ENCODE measurements around the gene SIRT1.
A peak's percentile ranks its signal among the peaks of the same experiment; 100 is the strongest.
"Not testable (repeated sequence)": the region's sequence is repeated elsewhere in the genome, so short reads cannot be mapped to it uniquely, and the experiment has no call there.

Gene SIRT1

DNA sequence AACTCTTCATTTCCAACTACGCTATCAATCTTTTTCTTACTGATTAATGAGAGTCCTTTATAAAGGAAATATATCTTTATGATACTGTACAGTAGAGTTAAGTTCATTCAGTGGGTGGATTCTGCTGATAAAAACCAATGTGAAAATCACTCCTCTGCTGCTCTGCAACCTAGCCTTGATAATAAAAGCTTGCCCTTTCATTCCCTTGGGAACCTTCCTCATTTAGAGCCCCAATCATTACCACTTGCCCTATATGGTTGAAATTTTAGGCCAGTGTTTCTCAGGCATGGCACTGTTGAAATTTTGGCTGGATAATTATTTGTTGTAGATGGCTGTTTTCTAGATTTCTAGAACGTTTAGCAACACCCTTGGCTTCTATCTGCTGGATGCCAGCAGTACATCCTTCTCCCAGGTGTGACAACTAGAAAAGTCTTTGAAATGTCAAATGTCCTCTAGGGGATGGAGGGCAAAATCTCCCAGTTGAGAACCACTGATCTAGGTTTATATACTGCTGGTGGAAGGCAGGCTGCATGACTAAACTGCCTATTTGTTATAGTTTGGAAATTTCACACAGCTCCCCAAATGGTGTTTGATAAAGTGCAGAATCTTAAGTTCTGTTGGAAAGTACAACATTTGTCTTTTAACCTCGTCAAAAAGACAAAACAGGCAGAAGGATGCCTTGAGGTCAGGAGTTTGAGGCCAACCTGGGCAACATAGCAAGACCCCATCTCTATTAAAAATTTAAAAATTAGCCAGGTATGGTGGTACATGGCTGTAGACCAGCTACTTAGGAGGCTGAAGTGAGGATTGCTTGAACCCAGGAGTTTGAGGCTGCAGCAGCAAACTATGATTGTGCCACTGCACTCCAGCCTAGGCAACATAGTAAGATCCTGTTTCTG is 8.9 kb upstream of the SIRT1 start:
- DNase-seq (ENCODE audit: low read depth in 2 of 2): no peak

DNA sequence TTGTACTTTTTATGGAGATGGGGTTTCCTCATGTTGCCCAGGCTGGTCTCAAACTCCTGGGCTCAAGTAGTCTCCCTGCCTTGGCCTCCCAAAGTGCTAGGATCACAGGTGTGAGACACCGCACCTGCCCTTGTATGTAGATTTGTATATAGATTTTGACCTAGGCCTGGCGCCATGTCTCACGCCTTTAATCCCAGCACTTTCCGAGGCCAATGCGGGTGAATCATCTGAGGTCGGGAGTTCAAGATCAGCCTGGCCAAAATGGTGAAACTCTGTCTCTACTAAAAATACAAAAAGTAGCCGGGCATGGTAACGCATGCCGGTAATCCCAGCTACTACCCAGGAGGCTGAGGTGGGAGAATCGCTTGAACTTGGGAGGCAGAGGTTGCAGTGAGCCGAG is 7.0 kb upstream of the SIRT1 start:
- DNase-seq (ENCODE audit: low read depth in 2 of 2): not testable (repeated sequence)

DNA sequence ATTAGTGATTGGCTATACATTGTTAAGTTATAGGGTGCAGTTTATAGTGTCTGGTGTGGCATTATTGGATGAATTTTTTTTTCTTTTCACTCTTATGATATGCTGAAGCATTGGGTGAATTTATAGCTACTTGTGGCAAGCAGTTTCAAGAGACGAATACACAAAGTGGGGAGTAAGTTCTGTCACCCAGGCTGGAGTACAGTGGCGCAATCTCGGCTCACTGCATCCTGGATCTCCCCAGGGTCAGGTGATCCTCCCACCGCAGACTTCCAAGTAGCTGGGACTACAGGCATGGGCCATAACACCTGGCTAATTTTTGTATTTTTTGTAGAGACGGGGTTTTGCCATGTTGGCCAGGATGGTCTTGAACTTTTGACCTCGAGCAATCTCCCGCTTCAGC is 6.3 kb upstream of the SIRT1 start:
- DNase-seq (ENCODE audit: low read depth in 2 of 2): no peak

DNA sequence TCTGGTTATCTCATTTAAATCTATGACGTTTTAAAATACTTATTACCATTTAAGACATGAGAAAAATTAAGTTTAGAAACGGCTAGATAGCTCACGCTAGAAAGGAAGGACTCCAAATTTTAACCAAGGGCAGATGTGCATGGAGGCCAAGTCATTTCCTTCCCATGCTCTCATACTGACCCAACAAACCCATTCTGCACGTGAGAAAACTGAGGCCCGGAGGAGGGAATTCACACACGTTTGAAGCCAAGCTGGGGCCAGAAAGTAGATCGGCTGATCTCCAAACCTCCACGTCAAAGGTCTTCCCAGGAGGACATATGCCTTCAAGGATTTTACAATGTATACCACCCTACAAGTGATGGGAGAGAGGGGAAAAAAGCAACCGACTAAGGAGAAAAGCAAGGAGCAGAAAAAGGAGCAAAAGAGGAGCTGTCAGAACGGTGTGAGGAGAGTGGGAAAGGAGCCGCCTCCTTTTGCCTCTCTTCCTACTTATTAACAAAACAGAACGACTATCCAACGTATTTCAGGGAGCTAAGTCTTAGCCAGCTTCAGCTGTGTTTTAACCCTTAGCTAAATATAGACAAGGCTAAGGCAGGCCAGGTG is 645 bp upstream of the SIRT1 start:
- no peak for DNase-seq (ENCODE audit: low read depth in 2 of 2)

DNA sequence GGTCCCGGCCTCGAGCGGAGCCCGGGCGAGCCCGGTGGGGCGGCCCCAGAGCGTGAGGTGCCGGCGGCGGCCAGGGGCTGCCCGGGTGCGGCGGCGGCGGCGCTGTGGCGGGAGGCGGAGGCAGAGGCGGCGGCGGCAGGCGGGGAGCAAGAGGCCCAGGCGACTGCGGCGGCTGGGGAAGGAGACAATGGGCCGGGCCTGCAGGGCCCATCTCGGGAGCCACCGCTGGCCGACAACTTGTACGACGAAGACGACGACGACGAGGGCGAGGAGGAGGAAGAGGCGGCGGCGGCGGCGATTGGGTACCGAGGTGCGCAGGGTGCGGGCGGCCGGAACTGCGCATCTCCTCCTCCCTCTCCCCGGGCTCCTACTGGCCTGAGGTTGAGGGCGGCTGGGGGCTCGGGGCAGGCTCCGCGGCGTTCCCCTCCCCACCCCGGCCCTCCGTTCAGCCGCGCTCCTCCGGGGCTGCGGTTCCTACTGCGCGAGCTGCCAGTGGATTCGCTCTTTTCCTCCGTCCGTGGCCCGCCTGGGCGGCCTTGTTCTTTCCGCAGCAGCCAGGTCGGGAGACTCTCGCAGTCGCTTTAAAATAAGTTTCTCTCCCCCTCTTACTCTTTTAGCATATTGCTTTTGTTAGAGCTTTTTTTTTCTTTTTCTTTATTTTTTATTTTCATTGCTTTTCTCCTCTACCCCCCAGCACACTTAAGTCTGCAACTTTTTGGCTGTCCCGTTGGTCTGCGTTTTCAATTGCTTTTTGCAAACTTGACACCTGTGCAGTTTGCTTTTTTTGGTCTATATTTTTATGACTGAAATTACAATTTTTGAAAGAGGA is 600 bp downstream of the SIRT1 start:
- peak; percentile 60 to 63 for DNase-seq (ENCODE audit: low read depth in 2 of 2)

DNA sequence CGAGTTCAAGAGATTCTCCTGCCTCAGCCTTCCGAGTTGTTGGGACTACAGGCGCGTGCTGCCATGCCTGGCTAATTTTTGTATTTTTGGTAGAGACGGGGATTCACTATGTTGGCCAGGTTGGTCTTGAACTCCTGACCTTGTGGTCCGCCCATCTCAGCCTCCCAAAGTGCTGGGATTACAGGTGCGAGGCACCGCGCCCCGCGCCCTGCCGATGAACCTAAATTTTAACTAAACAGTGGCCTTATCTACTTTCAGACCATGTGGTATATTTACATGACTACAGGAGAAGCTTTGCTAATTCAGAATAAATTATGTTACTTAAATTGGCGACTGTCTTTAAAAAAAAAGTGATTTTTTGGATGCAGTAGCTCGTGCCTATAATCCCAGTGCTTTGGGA is 9.2 kb downstream of the SIRT1 start:
- no peak for DNase-seq (ENCODE audit: low read depth in 2 of 2)

DNA sequence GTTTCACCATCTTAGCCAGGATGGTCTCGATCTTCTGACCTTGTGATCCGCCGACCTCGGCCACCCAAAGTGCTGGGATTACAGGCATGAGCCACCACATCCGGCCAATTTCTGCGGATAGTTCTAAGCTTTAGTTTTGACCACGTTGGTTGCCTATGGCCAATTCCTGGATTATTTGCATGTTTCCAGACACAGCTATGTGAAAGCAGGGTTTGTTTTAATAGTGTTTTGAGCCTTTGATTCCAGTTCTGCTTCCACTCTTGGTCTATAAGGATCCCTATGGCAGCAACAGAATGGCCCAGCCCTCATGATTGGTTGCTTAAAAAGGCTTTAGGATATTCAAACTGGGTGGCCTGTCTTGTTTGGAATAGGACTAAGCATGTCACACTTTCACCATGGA is 19.1 kb downstream of the SIRT1 start:
- DNase-seq (ENCODE audit: low read depth in 2 of 2): no peak

DNA sequence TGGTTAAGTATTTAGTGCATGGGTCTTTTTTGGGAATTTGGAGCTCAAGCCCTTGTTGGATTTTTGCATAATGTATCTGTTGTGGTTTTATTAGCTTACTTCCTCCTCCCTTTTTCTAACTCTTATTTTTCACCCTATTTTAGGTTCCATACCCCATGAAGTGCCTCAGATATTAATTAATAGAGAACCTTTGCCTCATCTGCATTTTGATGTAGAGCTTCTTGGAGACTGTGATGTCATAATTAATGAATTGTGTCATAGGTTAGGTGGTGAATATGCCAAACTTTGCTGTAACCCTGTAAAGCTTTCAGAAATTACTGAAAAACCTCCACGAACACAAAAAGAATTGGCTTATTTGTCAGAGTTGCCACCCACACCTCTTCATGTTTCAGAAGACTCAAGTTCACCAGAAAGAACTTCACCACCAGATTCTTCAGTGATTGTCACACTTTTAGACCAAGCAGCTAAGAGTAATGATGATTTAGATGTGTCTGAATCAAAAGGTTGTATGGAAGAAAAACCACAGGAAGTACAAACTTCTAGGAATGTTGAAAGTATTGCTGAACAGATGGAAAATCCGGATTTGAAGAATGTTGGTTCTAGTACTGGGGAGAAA is 28.0 kb downstream of the SIRT1 start:
- no peak for DNase-seq (ENCODE audit: low read depth in 2 of 2)

DNA sequence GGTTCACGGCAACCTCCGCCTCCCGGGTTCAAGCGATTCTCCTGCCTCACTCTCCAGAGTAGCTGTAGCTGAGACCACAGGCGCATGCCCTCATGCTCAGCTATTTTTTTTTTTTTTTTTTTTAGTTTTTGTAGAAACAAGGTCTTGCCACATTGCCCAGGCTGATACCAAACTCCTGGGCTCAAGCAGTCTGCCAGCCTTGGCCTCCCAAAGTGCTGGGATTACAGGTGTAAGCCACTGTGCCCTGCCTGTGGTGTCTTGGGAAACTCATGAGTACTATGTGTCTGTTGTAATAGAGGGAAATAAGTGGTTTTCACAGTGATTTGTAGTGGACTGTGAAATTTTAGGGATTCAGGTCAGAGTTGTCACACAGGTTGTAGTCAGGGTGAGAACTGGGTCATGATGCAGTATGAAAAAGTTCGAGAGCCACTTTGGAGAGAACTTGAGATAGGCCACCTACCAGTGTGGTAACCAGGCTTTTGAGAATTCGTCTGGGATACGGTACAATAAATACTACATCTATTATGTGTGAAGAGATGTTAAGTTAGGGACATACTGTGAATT is 30.4 kb downstream of the SIRT1 start:
- DNase-seq (ENCODE audit: low read depth in 2 of 2): no peak

DNA sequence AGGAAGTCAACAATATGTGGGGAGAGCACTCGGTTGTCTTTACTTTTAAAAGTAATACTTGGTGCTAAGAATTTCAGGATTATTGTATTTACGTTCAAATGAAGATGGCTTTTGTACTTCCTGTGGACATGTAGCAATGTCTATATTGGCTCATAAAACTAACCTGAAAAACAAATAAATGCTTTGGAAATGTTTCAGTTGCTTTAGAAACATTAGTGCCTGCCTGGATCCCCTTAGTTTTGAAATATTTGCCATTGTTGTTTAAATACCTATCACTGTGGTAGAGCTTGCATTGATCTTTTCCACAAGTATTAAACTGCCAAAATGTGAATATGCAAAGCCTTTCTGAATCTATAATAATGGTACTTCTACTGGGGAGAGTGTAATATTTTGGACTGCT is 32.7 kb downstream of the SIRT1 start:
- DNase-seq (ENCODE audit: low read depth in 2 of 2): no peak

DNA sequence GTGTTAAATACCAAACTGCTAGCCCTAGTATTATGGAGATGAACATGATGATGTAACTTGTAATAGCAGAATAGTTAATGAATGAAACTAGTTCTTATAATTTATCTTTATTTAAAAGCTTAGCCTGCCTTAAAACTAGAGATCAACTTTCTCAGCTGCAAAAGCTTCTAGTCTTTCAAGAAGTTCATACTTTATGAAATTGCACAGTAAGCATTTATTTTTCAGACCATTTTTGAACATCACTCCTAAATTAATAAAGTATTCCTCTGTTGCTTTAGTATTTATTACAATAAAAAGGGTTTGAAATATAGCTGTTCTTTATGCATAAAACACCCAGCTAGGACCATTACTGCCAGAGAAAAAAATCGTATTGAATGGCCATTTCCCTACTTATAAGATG is 33.2 kb downstream of the SIRT1 start:
- no peak for DNase-seq (ENCODE audit: low read depth in 2 of 2)

DNA sequence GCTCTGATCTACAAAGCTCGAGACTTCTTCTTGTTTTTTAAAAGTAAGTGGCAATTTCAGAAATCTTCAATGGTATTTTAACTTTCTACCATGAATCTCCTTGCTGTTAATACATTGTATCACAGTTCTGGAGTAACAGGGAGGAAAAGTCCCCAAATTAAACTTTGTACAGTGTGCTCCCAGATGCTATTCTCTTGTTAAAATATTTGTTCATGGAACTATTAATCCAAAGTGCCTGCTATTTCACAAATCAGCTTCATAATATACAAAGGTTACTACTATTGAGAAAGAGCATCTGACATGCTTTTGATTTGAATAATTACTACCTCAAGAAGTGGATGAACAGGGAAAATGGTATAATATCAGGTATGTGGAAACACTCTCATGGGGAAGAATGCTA is 36.6 kb downstream of the SIRT1 start:
- no peak for DNase-seq (ENCODE audit: low read depth in 2 of 2)

DNA sequence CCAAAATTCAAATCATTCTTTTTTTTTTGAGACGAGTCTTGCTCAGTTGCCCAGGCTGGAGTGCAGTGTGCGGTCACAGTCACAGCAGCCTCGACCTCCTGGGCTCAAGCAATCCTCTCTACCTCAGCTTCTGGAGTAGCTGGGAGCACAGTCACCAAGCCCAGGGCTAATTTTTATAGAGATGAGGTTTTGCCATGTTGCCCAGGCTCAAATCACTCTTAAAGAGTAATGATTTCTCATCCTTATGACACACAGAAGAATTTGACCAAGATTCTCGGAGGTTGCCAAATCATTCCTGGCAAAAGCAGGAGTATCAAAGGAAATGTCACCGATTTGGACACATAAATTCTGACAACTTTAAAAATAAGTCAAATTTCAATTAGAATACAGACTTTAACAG is 39.1 kb downstream of the SIRT1 start:
- no peak for DNase-seq (ENCODE audit: low read depth in 2 of 2)

DNA sequence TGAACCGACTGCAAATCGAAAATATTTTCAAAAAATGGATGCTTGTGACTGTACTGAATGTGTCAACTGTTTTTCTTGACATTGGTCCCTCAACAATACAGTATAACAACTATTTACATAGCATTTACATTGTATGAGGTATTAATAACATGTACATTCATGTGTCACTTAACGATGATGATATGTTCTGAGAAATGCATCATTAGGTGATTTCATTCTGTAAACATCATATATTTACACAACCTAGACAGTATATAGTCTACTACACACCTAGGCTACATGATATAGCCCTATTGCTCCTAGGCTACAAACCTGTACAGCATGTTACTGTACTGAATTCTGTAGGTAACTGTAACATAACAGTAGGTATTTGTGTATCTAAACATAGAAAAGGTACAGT is 39.7 kb downstream of the SIRT1 start:
- DNase-seq (ENCODE audit: low read depth in 2 of 2): no peak

DNA sequence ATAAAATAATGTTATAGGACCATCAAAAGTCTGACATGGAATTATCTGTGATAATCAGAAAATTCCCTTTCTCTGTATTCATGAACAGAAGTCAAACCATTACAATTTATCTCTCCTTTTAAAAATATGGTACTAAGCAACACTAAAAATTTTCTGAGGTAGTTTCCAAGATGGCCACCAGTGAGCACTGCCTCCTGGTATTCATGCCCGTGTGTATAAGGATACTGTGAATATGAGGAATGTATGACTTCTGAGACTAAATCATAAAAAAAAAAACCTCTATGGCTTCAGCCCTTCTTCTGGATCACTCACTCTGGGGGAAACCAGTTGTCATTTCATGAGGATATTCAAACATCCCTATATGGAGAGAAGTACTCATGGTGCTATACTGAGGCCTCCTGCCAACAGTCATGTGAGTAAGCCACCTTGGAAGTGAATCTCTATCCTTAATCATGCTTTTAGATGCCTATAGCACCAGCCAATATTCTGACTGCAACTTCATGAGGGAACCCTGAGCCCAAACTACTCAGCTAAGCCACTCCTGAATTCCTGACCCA is 41.1 kb downstream of the SIRT1 start:
- DNase-seq (ENCODE audit: low read depth in 2 of 2): no peak

DNA sequence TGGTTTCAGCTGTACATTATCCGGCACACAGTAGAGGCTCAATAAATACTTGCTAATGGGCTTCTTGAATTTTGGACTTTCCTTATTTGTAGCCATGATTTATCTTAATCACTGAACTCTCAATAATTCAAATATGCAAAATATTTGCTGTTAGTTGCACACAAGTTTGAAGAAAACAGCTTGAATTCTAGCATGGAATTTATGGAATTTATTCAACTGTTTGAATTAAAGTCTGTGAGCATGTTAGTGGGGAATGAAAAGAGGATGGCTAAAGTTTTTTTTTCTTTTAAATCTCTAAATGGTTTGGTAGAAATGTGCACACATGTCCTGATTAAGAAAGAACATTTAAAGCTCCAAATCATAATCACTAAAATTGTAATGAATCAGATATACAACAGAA is 42.5 kb downstream of the SIRT1 start:
- DNase-seq (ENCODE audit: low read depth in 2 of 2): no peak

DNA sequence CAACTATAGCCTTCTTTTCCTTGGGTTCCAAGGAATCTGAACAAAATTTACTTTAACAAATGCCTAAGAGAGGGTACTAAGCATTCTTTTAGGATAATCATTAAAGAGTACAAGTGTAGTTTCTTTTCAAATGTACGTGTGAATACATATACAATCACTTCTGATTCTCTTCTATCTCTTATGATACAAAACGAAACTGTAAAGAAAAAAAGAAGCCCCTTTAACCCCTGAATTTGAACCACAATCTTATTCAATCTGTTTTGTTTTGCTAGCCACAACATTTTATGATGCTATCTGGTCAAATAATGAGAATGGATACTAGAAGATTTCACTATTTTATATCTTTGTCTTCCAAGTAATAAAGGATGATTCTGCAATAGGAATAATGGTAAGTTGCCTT is 48.7 kb downstream of the SIRT1 start:
- no peak for DNase-seq (ENCODE audit: low read depth in 2 of 2)

DNA sequence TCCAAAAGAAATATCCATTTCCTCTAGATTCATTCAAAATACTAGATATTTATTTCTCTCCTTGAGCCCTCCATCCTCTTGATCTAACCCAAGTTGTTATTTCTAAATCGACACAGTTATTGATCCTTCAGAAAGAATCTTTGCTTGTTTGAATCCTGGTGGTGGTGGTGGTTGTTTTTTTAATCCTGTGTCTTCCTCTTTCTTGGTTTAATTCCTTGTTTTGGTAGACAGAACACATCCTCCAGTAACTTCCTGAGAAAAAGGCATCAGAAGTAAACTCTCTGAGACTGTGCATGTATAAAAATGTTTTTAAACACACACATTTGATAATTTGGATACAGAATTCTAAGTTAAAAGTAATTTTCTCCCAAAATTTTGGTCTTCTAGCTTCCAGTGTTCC is 49.9 kb downstream of the SIRT1 start:
- DNase-seq (ENCODE audit: low read depth in 2 of 2): no peak

DNA sequence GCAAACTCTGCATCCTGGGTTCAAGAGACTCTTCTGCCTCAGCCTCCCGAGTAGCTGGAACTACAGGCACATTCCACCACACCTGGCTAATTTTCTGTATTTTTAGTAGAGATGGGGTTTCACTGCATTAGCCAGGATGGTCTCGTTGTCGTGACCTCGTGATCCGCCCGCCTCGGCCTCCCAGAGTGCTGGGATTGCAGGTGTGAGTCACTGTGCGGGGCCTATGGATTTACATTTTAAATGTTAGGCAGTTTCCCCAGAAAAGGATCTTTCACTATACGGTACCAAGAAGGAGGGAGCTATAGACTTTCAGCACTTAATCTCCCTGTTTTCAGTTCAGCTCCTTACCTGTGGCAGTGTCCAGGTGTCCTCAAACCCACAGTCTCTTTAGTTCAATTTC is 50.8 kb downstream of the SIRT1 start:
- no peak for DNase-seq (ENCODE audit: low read depth in 2 of 2)

DNA sequence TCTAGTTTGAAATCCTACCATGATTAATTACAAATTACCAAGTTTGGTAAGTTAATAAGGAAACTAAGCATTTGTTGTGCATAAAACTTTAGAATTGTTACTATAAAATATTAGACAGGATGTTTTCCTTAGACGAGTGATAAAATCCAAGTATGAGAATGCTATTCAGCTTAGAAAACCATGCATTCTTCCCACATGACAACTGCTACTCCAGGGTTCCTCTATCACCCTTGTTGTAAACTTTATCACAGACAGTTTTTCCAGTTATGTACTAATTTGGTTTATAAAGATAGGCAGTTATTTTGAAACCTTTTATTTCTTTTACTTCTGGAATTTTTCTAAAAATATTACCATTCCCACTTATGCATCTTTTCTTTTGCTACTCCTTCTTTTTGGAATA is 52.0 kb downstream of the SIRT1 start:
- DNase-seq (ENCODE audit: low read depth in 2 of 2): no peak

DNA sequence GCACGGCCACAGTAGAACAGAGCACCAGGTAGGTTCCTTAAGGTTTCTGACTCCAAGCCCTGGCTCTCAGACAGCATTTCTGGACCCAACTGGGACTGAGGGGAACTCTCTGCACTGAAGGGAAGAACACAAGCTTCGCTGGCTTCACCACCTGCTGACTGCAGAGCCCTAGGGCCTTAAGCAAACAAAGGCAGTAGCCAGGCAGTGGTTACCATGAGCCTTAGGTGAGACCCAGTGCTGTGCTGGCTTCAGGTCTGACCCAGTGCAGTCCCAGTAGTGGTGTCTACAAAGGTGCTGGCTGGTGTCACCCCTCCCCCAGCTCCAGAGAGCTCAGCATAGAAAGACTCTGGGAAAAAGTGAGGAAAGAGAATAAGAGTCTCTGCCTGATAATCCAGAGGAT is 59.5 kb downstream of the SIRT1 start:
- DNase-seq (ENCODE audit: low read depth in 2 of 2): no peak

DNA sequence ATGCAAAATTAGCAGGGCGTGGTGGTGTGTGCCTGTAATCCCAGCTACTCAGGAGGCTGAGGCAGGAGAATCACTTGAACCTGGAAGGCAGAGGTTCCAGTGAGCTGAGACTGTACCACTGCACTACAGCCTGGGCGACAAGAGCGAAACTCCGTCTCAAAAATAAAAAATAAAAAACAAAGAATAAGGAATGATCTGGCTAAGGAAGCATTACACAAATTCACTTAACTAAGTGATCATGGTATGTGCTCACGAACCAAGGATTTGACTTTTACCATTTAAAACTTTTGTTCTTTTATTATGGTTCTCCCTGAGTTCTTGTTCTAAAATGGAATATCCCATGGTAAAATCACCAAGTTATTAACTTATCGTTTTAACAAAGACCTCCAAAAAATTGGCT is 71.2 kb downstream of the SIRT1 start:
- no peak for DNase-seq (ENCODE audit: low read depth in 2 of 2)

Measured in stimulated activated CD4-positive, alpha-beta T cell treated with anti-CD3 and anti-CD28 coated beads, Interleukin-1b, Interleukin-23, amount 100 ng/mL, for 4 hours (primary cell).